CD8-positive, alpha-beta memory T cell (primary cell): ENCODE measurements around the gene LMBR1. TPM values are rescaled to one million over a fixed set of nuclear protein-coding genes. Genes with fewer than 3 reads are reported as not detected.

Experiments used
- CTCF ChIA-PET: fragments of 350-600 bp; sonication (Branson Sonifier 250); formaldehyde crosslinking; loops from one replicate; lab custom pipeline; 2021; ENCODE audit warnings: antibody characterized with exemption; lab: Charles Lee
- POLR2A ChIA-PET: fragments of 350-600 bp; sonication (Branson Sonifier 250); formaldehyde crosslinking; loops from one replicate; lab custom pipeline; 2021; ENCODE audit warnings: antibody characterized with exemption; lab: Charles Lee
- DNase-seq, 5 donors: peaks; one replicate each; pipeline versions ENCODE4 v3.0.0 to v3.0.0-alpha.2; 2020 to 2022; ENCODE audit warnings: mixed read lengths in 1 of 5
- H3K27ac ChIP-seq: one replicate; pipeline ENCODE4 v1.7.0; 2013; ENCODE audit warnings: low read depth, mild to moderate bottlenecking, low read length, moderate library complexity
- H3K27me3 ChIP-seq: 2 replicates; pipeline ENCODE4 v1.7.0; 2013; ENCODE audit warnings: low read length, mild to moderate bottlenecking; ENCODE audit not compliant: insufficient read depth, poor library complexity, severe bottlenecking
- H3K36me3 ChIP-seq: 2 replicates; pipeline ENCODE4 v1.7.0; 2013; ENCODE audit warnings: mild to moderate bottlenecking, low read length, moderate library complexity; ENCODE audit not compliant: insufficient read depth
- H3K4me1 ChIP-seq: 2 replicates; pipeline ENCODE4 v1.7.0; 2013; ENCODE audit warnings: mild to moderate bottlenecking, low read length, moderate library complexity; ENCODE audit not compliant: insufficient read depth
- H3K4me3 ChIP-seq: 2 replicates; pipeline ENCODE4 v1.7.0; 2013; ENCODE audit warnings: mild to moderate bottlenecking, low read length
- H3K9me3 ChIP-seq: 2 replicates; pipeline ENCODE4 v1.7.0; 2013; ENCODE audit warnings: mild to moderate bottlenecking, low read length
- H3K27ac Mint-ChIP-seq, 8 donors: one replicate each; pipeline ENCODE4 v1.8.0; 2020 to 2021; ENCODE audit warnings: mixed read lengths in 8 of 8, mild to moderate bottlenecking in 6 of 8, inconsistent platforms in 3 of 8, moderate library complexity in 3 of 8
- H3K27me3 Mint-ChIP-seq, 2 donors: one replicate each; pipeline ENCODE4 v1.8.0; 2020 to 2021; ENCODE audit warnings: mixed read lengths in 2 of 2, mild to moderate bottlenecking in 1 of 2, moderate library complexity in 1 of 2
- H3K36me3 Mint-ChIP-seq, 3 donors: one replicate each; pipeline ENCODE4 v1.8.0; 2020 to 2021; ENCODE audit warnings: mixed read lengths in 3 of 3, inconsistent platforms in 1 of 3, mild to moderate bottlenecking in 1 of 3
- H3K4me1 Mint-ChIP-seq, 3 donors: one replicate each; pipeline ENCODE4 v1.8.0; 2020 to 2021; ENCODE audit warnings: mixed read lengths in 3 of 3, inconsistent platforms in 1 of 3, mild to moderate bottlenecking in 1 of 3
- H3K4me3 Mint-ChIP-seq, 7 donors: one replicate each; pipeline ENCODE4 v1.8.0; 2020 to 2021; ENCODE audit warnings: mixed read lengths in 7 of 7, mild to moderate bottlenecking in 6 of 7, moderate library complexity in 4 of 7, inconsistent platforms in 2 of 7
- H3K9me3 Mint-ChIP-seq, 5 donors: one replicate each; pipeline ENCODE4 v1.8.0; 2020 to 2022; ENCODE audit warnings: mixed read lengths in 5 of 5, mild to moderate bottlenecking in 3 of 5, moderate library complexity in 2 of 5, inconsistent platforms in 1 of 5
- polyA plus RNA-seq: library from polyadenylated mRNA; unstranded; fragments of 300-500 nt; fragmentation: Illumina TruSeq; gene quantifications from one replicate; pipeline ENCODE4 v1.2.3, GENCODE V29; 2021
- total RNA-seq, 2 experiments: library from RNA; stranded (reverse); gene quantifications; one replicate each; pipeline ENCODE4 v1.2.3, GENCODE V29; 2021

The LMBR1 gene
- total and polyA plus RNA-seq, 3 experiments from 2014 or later: 26.8 to 51.9 (median 49.2) TPM

DNA sequence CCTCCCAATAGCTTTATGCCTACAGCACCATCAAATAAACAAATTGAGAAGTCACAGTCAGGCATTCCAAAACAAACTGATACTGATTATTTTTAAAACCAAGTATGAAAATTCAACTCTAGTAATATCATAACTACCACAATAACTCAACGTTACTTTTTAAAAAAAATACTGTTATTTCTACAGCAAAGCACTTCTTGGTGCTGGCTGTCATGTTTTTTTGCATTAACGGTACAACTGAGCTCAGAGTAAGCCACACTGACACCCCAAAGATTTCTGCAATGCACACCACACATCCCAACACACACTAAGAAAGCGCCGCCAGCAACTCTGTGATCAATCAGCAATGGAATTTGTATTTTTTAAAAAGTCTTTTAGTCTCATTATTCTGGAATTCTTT lies 138.8 kb downstream of the LMBR1 start:
- H3K27me3 ChIP-seq: no peaks in the 10 kb centered on the region
- H3K9me3 ChIP-seq: no peaks in the 10 kb centered on the region
- H3K36me3 ChIP-seq: peaks cover 10% of the 10 kb centered on the region
- H3K27me3 Mint-ChIP-seq: no peaks in the 10 kb centered on the region
- H3K9me3 Mint-ChIP-seq: peaks cover 0 to 2% (median 0%) of the 10 kb centered on the region in 5 donors
- POLR2A ChIA-PET: no interaction called here
- no peak for DNase-seq
- CTCF ChIA-PET: no interaction called here
- H3K27ac ChIP-seq: no peak overlapping the region
- no peak overlapping the region for H3K27ac Mint-ChIP-seq
- H3K4me3 ChIP-seq: no peak overlapping the region
- peaks cover 0 to 4% (median 0%) of the 10 kb centered on the region in 3 donors for H3K4me1 Mint-ChIP-seq
- peaks cover 20 to 43% (median 21%) of the 10 kb centered on the region in 3 donors for H3K36me3 Mint-ChIP-seq
- H3K4me1 ChIP-seq: no peaks in the 10 kb centered on the region
- no peak overlapping the region for H3K4me3 Mint-ChIP-seq

DNA sequence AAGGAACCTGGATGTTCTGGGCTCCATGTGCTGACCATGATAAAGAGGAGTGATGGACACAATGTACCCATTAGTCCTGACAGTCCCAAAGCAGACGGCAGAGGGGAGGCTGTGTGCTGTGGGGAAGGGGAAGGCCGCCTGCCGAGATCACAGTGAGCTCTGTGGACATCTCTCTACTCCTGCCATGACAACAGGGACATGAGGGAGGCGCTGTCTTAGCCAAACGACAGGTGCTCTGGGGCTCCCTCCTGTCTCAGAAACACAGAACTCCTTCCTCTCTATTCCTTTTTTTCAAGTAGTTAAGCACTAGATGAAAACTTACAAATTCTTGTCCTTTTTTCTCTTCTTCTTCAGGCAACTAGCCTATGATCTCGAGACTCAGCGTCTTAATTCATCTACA lies 139.4 kb downstream of the LMBR1 start:
- H3K4me3 Mint-ChIP-seq: no peak overlapping the region
- Histone ChIP-seq H3K27me3 (no peaks in the 10 kb centered on the region), H3K36me3 (peaks cover 7% of the 10 kb centered on the region), H3K4me1 (no peaks in the 10 kb centered on the region), H3K27ac (no peak overlapping the region), H3K9me3 (no peaks in the 10 kb centered on the region), H3K4me3 (no peak overlapping the region)
- no peak overlapping the region for H3K27ac Mint-ChIP-seq
- H3K36me3 Mint-ChIP-seq: peaks cover 15 to 40% (median 17%) of the 10 kb centered on the region in 3 donors
- peaks cover 0 to 4% (median 3%) of the 10 kb centered on the region in 3 donors for H3K4me1 Mint-ChIP-seq
- POLR2A ChIA-PET: no interaction called here
- DNase-seq: no peak
- CTCF ChIA-PET: no interaction called here
- H3K27me3 Mint-ChIP-seq: no peaks in the 10 kb centered on the region
- no peaks in the 10 kb centered on the region for H3K9me3 Mint-ChIP-seq

DNA sequence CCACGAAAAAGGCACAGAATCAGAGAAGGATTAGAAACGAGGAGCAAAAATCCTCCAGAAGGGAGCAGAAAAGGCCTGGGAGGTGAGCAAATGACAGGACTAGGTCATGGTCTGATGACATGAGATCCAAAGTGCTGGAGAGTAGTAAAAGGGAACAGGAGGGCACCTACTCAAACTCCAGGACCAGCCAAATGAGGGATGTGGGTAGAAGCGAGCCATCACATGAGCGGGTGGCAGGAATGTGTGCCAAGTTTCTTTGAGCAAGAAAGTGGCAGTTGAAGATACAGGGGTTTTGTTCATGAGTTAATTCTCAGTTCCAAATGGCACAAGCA lies 139.8 kb downstream of the LMBR1 start:
- Histone ChIP-seq H3K4me3 (no peak overlapping the region), H3K27me3 (no peaks in the 10 kb centered on the region), H3K36me3 (peaks cover 3% of the 10 kb centered on the region), H3K4me1 (no peaks in the 10 kb centered on the region), H3K27ac (no peak overlapping the region), H3K9me3 (no peaks in the 10 kb centered on the region)
- ChIA-PET POLR2A (no interaction called here), CTCF (no interaction called here)
- H3K36me3 Mint-ChIP-seq: peaks cover 12 to 36% (median 14%) of the 10 kb centered on the region in 3 donors
- H3K4me3 Mint-ChIP-seq: no peak overlapping the region
- H3K9me3 Mint-ChIP-seq: no peaks in the 10 kb centered on the region
- DNase-seq: no peak
- H3K27me3 Mint-ChIP-seq: no peaks in the 10 kb centered on the region
- H3K4me1 Mint-ChIP-seq: peaks cover 0 to 4% (median 3%) of the 10 kb centered on the region in 3 donors
- H3K27ac Mint-ChIP-seq: no peak overlapping the region

GRCh38 chr7:156752367-156753228 lies 140.4 kb downstream of the LMBR1 start:
- Mint-ChIP-seq H3K4me1 (peaks cover 0 to 4% (median 3%) of the 10 kb centered on the region in 3 donors), H3K36me3 (peaks cover 12 to 30% (median 14%) of the 10 kb centered on the region in 3 donors), H3K27ac (no peak overlapping the region), H3K27me3 (no peaks in the 10 kb centered on the region), H3K9me3 (no peaks in the 10 kb centered on the region), H3K4me3 (no peak overlapping the region)
- ChIA-PET CTCF (no interaction called here), POLR2A (no interaction called here)
- Histone ChIP-seq H3K4me1 (no peaks in the 10 kb centered on the region), H3K27me3 (no peaks in the 10 kb centered on the region), H3K36me3 (peaks cover 3% of the 10 kb centered on the region), H3K27ac (no peak overlapping the region), H3K9me3 (no peaks in the 10 kb centered on the region), H3K4me3 (no peak overlapping the region)
- no peak for DNase-seq

GRCh38 chr7:156751319-156751718 lies 141.7 kb downstream of the LMBR1 start:
- no peak for DNase-seq
- no peaks in the 10 kb centered on the region for H3K9me3 Mint-ChIP-seq
- POLR2A ChIA-PET: no interaction called here

GRCh38 chr7:156747718-156748117 lies 145.3 kb downstream of the LMBR1 start:
- H3K36me3 ChIP-seq: no peaks in the 10 kb centered on the region
- no peak overlapping the region for H3K27ac ChIP-seq
- Mint-ChIP-seq H3K36me3 (peaks cover 12 to 24% (median 22%) of the 10 kb centered on the region in 3 donors), H3K27ac (no peak overlapping the region), H3K4me1 (peaks cover 0 to 4% (median 3%) of the 10 kb centered on the region in 3 donors), H3K9me3 (no peaks in the 10 kb centered on the region), H3K27me3 (no peaks in the 10 kb centered on the region), H3K4me3 (no peak overlapping the region)
- CTCF ChIA-PET: interaction anchor here (0.6 kb wide), 1 partner anchor 157 kb away, joined by 3 read pairs; no protein-coding TSS in a partner anchor
- no peak for DNase-seq
- no peak overlapping the region for H3K4me3 ChIP-seq
- no peaks in the 10 kb centered on the region for H3K9me3 ChIP-seq
- POLR2A ChIA-PET: no interaction called here
- no peaks in the 10 kb centered on the region for H3K27me3 ChIP-seq
- no peaks in the 10 kb centered on the region for H3K4me1 ChIP-seq

More at GRCh38 chr7:156751319-156751718, 141.7 kb downstream of the LMBR1 start:
- H3K4me3 Mint-ChIP-seq: no peak overlapping the region
- Histone ChIP-seq H3K9me3 (no peaks in the 10 kb centered on the region), H3K27me3 (no peaks in the 10 kb centered on the region), H3K36me3 (no peaks in the 10 kb centered on the region), H3K4me1 (no peaks in the 10 kb centered on the region), H3K27ac (no peak overlapping the region), H3K4me3 (no peak overlapping the region)
- H3K27me3 Mint-ChIP-seq: no peaks in the 10 kb centered on the region
- CTCF ChIA-PET: no interaction called here
- H3K4me1 Mint-ChIP-seq: peaks cover 0 to 4% (median 3%) of the 10 kb centered on the region in 3 donors
- H3K36me3 Mint-ChIP-seq: peaks cover 6 to 25% (median 18%) of the 10 kb centered on the region in 3 donors
- H3K27ac Mint-ChIP-seq: no peak overlapping the region

GRCh38 chr7:156746891-156747290 lies 146.1 kb downstream of the LMBR1 start:
- H3K4me3 ChIP-seq: no peak overlapping the region
- H3K27ac Mint-ChIP-seq: no peak overlapping the region
- no peaks in the 10 kb centered on the region for H3K4me1 ChIP-seq
- H3K27me3 Mint-ChIP-seq: no peaks in the 10 kb centered on the region
- H3K27ac ChIP-seq: no peak overlapping the region
- H3K36me3 ChIP-seq: no peaks in the 10 kb centered on the region
- H3K9me3 ChIP-seq: no peaks in the 10 kb centered on the region
- no peaks in the 10 kb centered on the region for H3K27me3 ChIP-seq
- peaks cover 18 to 31% (median 29%) of the 10 kb centered on the region in 3 donors for H3K36me3 Mint-ChIP-seq
- POLR2A ChIA-PET: no interaction called here
- H3K4me1 Mint-ChIP-seq: peaks cover 0 to 4% (median 4%) of the 10 kb centered on the region in 3 donors
- H3K4me3 Mint-ChIP-seq: no peak overlapping the region
- peaks cover 0 to 7% (median 0%) of the 10 kb centered on the region in 5 donors for H3K9me3 Mint-ChIP-seq
- no peak for DNase-seq
- CTCF ChIA-PET: no interaction called here

DNA sequence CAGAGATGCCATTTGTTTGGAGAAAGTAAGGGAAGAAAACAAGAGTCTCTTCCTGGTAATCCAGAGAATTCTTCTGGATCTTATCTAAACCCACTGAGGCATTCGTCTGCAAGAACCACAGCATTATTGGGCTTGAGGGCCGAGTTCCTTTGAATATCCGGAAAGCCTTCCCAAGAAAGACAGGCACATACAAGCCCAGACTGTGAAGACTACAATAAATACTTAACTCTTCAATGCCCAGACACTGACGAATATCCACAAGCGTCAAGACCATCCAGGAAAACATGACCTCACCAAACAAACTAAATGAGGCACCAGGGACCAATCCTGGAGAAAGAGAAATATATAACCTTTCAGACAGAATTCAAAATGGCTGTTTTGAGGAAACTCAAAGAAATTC lies 153.4 kb downstream of the LMBR1 start:
- no peaks in the 10 kb centered on the region for H3K27me3 ChIP-seq
- Mint-ChIP-seq H3K4me3 (no peak overlapping the region), H3K4me1 (peaks cover 0 to 5% (median 0%) of the 10 kb centered on the region in 3 donors), H3K36me3 (peaks cover 37 to 63% (median 58%) of the 10 kb centered on the region in 3 donors), H3K27me3 (no peaks in the 10 kb centered on the region), H3K9me3 (peaks cover 6 to 24% (median 9%) of the 10 kb centered on the region in 5 donors), H3K27ac (no peak overlapping the region)
- DNase-seq: no peak
- H3K27ac ChIP-seq: no peak overlapping the region
- H3K4me1 ChIP-seq: no peaks in the 10 kb centered on the region
- H3K4me3 ChIP-seq: no peak overlapping the region
- no peaks in the 10 kb centered on the region for H3K9me3 ChIP-seq
- POLR2A ChIA-PET: no interaction called here
- CTCF ChIA-PET: no interaction called here
- peaks cover 5% of the 10 kb centered on the region for H3K36me3 ChIP-seq
